Activated naive CD4-positive, alpha-beta T cell (primary cell): Measurements from ENCODE around the gene MYL3.

Experiments used
- DNase-seq, 4 experiments: peaks; one replicate each; lab custom pipeline; 2025; lab: John Stamatoyannopoulos, UW

MYL3 gene

DNA sequence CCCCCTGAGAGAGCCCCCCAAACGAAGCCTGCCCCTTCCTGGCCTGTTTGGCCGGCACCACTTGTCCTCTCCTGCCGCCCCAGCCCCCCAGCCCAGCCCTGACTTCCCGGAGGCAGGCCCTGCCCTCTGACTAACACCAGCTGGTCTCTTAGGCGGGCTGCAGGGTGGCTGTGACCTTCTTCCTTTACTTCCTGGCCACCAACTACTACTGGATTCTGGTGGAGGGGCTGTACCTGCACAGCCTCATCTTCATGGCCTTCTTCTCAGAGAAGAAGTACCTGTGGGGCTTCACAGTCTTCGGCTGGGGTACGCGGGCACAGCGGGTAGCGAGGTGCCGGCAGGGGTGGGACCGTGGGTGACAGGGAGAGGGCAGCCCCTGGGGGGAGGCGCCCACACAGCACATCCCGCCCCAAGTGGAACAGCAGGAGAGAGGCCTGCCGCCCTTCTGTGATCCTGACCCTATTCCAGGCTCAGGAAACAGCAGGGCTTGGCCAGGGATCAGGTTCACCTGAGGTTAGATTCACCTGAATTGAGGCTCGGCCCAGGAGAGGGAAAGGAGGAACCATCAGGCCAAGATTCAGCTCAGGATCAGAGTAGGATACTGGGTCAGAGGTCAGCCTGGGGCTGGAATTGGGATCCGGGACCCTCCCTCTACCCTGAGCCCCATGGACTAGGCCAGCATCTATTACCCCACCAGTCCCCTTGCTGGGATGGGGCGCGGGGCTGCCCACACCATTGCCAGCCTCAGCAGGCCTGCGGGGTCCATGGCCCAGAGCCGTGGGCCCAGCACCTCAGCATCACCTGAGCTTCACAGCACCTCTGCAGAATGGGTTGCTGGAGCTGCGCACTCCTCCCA, 36.1 kb upstream of the MYL3 start:
- DNase-seq = no peak

DNA sequence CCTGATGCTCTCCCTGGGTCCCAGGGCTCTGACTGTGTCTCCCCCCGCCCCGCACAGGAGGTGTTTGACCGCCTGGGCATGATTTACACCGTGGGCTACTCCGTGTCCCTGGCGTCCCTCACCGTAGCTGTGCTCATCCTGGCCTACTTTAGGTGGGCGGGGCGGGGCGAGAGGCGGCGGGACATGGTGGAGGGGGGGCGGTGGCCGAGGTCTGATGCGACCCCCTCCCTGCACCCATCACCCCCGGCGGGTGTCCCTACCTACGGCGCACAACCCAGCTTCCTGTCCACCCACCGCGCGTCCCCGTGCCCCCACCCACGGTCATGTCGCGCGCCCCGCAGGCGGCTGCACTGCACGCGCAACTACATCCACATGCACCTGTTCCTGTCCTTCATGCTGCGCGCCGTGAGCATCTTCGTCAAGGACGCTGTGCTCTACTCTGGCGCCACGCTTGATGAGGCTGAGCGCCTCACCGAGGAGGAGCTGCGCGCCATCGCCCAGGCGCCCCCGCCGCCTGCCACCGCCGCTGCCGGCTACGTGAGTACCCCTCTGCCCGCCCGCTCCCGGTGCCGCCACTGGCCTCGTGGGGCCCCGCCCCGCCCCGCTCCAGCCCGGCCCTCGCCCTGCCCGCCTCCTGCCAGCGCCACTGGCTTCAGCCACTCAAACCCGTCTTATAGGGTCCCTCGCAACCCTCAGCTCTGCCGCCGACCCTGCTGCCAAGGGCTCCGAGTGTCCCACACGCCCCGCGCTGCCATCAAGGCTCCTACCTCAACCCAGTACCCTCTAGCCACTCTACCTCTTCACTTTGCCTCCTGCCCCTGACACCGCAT, 35.3 kb upstream of the MYL3 start:
- no peak for DNase-seq

DNA sequence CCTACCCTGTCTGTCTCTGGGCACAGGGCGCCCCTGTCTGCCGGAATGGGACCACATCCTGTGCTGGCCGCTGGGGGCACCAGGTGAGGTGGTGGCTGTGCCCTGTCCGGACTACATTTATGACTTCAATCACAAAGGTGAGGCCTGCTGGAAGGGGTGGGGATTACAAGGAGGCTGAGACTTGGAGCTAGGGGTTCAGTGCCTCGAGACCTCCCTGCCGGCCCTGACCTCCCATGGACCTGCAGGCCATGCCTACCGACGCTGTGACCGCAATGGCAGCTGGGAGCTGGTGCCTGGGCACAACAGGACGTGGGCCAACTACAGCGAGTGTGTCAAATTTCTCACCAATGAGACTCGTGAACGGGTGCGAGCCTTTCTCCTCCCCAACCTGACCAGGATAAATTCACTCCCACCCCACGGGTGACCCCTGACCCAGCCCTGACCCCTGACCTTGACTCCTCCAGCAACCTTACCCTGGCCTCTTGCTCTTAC, 34.6 kb upstream of the MYL3 start:
- no peak for DNase-seq

DNA sequence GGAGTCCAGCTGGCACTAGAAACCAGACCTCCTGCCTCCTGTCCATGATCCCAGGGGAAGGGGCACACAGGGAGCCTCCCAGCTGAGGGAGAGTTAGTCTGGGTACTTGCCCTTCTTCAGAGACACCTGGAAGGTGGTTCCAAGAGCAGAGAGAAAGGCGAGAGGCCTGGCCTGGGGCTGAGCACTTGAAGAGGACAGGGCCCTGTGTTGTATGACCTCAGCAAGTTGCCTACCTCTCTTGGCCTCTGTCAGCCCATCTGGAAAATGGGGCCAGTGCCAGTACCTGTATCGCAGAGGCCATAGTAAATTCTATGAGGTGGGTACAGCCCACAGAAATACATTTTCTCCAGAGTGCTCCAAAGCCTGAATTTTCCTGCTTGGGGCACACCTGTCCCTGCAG, 33.8 kb upstream of the MYL3 start:
- no peak for DNase-seq

DNA sequence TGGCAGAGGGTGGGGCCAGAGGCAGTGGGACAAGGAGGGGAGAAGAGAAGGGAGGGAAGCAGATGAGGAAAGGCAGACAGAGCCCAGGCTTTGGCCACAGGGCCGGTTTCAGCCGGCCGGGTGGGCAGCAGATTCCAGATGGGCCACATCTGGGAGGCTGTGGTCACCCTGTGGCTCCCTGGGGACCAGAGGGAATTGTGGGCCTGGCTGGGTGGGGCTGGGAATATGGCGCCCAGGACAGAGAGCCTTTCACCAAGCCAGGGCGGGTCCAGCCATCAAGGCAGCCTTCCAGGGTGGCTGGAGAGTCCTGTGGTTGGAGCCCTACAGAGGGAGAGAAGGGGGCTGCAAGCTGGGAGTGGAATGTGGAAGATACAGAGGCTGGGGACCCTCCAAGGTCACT, 33.1 kb upstream of the MYL3 start:
- no peak for DNase-seq

DNA sequence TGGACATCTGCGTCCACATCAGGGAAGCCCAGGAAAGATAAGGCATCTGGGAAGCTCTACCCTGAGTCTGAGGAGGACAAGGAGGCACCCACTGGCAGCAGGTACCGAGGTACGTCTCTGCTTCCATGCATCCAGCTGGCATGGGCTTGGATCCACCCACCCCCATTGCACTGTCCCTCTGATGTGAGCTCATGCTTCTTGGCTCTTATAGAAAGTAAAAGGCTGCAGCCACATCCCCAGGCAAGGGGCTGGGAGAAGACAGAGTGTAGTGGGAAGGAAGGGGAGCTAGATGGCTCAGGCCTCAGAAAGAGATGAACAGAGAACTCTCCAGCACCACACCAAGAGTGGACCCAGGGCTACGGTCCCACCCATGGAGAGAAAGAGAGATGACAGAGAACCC, 32.5 kb upstream of the MYL3 start:
- DNase-seq = no peak

DNA sequence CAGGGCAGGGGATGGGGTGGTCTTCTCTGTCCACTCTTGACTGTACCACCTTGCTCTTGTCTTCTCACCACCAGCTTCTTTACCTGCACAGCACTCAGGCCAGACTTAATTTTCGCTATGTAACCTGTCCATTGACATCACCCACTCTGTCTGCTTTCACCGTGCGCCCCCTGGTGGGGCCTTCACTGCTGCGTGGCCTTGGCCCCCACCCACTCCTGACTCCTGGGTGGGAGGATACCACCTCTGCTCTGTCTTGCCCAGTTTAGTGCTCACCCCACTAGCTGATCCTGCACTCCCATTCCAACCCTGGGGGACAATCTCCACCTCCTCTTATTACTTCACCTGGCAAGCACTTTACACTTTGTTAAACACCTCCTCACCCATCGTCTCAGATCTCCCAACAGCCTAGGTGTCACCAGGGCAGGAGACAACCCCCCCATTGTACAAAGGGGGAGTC, 32.0 kb upstream of the MYL3 start:
- peak; percentile 49 to 79 (median 70) for DNase-seq

DNA sequence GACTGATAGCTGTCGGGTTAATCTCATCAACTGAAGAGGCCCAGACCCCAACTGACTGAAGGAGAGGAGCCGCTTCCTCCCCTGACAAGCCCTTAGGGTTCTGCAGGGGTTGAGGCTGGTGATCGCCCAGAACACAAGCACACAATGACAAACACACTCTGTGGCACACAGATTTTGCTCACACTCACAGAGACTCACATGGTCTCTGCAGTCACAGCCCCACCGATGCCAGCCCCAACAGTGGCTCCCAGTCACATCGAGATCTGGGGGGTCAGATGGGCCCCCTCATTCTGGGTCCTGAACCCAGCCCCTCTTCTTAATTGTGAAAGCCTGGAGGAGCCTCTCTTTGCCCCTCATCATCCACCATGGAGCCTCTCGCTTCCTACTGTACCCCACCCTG, 31.0 kb upstream of the MYL3 start:
- DNase-seq = no peak

DNA sequence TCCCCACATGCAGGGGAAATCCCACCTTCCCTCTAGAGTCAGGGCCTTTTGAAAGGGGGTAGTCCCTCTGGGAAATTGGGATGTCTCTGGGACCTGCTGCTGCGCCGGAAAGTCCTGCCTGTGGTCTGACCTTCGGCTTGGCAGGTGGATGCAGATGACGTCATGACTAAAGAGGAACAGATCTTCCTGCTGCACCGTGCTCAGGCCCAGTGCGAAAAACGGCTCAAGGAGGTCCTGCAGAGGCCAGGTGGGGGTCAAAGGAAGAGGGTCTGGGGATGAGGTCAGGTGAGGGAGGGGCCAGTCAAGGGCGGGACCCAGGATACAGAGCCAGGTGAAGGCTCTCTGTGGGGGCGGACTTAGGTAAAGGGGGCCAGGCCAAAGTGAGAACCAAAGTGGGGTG, 30.5 kb upstream of the MYL3 start:
- no peak for DNase-seq

DNA sequence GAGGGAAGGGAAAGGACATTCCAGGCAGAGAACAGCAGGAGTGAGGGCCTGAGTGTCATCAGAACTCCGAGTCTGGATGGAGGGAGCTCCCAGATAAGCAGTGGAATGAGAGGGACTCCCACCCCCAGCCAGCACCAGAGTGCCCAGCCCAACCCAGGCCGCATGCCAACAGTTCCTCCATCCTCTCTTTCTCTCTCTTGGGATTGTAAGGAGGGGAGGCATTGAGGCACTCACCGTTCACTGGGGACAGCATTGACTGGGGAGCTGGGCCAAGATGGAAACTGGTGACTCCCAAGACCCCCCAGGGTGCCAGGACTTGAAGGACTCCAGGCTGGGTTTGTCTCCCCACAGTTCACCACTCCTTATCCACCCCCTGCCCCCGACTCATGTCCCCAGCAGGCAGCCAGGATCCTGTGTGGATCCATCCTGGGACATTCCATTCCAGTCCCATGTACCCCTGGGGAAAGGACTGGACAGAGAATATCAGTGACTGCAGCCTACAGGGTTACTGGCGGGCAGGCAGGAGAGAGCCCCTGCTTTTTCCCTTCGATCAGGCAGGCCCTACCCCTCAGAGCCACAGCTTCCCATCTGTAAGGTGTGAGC, 30.0 kb upstream of the MYL3 start:
- no peak for DNase-seq

DNA sequence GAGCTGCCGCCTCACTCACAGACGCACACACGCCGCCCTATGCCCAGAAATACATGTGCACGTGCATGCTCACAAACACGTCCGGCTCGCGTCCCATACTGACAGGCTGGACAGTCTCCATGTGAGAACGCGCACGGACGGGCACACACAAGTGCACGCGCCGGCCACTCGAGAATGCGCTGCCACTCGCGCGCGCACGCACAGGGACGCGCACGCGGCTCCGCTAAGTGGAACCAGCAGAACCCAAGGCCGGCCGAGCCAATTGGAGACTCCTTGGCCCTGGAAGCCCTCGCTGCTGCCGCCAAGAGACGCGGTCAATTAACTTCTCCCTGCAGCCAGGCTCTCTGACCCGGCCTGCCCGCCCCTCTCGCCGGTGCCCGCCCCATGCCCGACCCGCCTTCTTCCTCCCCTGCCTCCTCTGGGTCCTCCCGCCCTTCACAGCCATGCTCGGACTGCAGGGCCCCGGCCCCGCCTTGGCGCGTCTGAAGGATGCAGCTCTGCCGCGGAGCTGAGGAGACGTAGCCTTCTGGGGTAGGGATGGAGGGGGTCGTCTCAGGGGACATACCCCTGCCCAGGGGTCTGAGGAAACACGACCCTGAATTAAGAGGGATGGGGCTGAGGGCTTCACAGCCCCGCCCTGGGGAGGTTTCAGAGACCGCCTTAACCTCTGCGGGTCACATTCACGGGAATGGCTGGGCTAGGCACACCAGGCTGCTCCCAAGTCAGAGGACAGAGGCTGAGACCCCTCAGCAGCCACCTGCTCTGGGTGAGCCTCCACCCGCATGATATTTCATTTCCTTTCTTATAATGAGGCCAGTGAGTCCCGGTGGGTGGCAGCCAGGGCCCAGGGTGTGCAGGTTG, 29.3 kb upstream of the MYL3 start:
- no peak for DNase-seq

DNA sequence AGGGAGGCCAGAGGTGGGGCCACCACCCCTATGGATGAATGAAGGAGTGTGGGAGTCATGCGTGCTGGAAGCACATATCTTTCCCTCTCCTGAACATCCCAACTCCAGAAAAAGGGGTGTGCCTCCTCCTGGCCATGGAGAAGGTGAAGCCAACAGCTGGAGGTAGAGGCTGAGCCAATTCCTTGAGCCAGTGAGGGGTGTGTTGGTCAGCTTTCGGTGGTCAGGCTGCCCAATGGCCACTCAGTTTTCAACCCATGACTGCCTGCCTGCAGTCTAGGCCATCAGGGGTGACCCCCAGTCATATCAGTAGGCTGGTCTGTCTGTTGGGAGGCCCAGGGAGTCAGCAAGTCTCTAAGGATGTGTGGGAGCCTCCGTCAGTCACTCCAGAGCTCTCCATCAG, 27.9 kb upstream of the MYL3 start:
- DNase-seq = no peak

DNA sequence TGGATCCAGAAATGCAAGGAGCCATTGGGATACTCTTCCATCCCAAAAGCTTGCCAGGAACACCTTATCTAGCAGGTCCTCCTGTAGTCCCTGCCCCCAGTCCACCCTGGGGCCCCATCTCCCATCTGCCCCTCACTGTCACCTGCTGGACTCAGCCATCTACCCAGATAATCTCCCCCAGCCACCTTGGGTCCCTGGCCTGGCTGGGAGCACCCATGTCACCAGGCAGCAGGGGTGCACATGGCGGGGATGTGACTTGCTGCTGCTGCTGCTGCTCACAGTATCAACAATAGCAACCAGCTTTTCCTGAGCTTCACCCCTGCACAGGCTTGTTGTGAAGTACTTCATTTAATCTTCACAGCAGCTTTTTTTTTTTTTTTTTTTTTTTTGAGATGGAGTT, 26.9 kb upstream of the MYL3 start:
- no peak for DNase-seq

DNA sequence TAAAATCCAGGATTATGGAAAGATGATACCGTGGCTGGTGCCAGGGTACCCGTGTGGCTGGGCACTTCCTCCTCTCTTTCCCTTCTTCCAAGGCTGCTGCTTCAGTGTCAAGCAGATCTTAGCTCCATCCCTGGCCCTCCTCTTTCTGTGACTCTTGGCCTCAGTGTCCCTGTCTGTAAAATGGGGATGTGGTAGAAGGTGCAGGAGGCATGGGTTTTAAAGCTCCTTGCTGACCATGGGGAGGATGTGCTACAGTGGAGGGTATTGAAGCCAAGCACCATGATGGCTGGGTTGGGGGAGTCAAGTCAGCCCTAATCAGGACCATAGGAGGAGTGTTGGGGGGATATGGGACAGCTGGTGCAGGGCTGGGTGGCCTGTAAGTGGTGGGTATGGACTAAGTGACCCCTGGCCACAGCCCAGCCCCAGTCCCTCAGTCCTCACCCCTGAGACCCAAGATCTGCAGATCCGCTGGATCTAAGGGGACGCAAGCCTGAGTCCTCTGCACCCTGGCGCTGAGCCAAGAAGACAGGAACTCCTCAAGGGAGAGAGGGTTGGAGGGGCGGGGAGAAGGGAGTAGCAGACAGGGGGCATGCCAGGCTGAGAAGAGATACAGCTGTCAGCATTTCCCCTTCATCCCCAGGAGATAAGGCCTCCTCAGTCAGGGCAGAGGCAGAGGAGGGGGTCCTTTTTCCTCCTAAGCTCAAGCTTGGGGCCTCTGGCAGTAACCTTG, 26.3 kb upstream of the MYL3 start:
- DNase-seq = no peak

DNA sequence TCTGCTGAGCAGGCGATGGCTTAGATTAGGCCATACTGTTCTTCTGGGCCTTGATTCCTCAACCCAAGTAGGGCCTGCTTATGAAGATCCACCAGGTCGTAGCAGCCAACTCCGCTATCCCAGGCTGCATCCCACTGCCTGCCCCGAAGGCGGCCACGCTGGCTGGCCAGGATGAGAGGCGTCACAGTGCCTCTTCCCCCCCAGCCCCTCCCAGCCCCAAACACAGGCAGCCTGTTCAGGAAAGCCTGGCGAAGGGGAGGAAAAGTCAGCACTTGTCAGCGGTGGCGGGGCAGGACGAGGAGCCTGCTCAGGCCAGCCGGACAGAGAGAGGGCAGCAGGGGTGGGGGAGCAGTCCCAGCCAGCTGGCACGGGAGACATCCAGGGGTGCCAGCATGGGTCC, 25.5 kb upstream of the MYL3 start:
- DNase-seq = no peak

DNA sequence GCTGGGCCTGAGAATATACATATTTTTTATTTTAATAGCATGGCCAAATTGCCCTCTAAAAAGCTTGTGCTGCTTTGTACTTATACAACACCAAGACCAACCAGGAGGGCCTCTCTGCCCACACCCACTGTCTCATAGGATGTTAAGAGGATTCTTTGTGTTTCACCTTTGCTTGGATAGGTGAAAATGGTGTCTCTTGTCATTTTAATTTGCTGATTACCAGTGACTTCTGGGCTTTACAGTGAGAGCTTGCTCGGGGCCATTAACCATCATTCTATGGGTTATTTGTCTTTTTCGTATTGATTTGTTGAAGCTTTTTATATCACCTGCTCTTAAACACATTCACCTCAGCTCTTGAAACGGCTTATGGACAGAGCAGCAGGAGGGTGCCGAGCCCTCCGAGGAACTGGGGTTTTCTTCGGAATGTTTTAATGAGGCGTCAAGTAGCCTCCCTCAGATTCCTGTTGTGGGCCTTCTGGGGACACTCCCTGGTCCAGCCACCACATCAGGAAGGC, 24.8 kb upstream of the MYL3 start:
- DNase-seq = no peak

DNA sequence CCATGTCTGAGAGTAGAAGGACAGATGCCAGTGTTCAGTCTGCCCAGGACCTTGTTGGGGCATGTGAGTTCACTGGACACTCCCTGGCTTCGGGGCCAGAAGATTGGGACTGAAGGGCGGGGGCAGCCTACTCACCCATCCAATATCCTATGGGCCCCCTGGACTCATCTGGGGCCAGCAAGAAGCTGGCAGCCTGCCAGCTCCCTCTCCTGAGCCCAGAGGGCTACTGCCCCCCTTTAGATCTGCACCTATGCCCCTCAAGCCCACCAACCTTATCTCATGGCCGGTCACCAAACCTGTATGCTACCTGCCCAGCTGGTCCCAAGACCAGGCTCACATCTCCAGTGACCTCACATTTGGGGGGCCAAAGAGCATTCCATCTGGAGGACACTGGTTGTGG, 22.4 kb upstream of the MYL3 start:
- DNase-seq = no peak

DNA sequence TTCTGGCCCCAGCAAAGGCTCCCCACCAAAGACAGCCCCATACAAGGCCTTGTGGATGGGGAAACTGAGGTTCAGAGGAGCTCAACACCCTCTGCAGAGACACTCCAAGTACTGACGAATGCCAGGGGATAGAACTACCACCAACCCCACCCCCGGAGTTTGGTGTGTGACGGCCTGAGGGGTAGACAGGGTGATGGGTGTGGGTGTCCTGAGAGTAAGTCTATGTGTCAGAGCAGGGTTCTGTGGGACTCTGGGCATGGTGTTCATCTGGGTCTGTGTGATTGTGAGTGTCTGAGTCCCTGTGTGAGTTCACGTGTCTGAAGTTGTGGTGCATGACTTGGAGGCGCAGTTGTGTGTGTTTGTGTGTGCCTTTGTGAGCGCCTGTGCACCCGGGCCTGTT, 21.7 kb upstream of the MYL3 start:
- no peak for DNase-seq

DNA sequence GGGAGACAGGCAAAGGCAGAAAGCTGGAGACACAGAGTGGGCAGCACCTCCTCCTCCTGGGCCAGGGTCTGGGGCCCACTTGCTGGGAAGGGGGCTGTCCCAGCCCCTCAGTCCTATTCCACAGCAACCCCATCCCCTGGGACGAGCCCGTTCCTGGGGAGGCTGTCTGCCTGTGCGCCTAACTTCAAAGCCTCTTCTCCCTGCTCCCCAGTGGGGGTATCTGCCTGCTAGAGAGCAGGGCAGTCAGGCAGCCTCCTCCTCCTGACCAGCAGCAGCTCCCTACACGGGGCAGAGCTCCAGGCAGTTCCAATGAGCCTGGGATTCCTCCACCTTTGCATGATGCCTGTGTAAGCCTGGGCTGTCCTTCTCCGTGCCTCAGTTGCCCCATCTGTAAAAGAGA, 21.2 kb upstream of the MYL3 start:
- no peak for DNase-seq

DNA sequence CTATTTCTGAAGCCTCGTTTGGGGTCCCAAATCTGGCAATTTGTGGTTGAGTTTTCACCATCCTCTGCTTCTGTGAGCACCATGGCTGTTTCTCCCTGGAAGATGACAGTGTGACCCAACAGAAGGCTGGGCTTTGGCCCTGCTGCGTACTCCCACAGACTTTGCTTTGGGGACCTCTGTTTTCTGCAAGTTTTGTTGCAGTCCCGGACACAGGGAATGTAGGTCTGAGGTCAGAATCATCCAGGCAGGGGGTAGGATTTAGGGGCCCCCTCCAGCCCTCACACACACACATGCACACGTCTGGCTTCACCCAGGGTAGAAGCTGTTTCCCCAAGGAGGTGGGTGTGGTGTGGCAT, 20.6 kb upstream of the MYL3 start:
- no peak for DNase-seq
